ENCODE data around the gene PI4KA.

- TF ChIP-seq, protein P1, sequence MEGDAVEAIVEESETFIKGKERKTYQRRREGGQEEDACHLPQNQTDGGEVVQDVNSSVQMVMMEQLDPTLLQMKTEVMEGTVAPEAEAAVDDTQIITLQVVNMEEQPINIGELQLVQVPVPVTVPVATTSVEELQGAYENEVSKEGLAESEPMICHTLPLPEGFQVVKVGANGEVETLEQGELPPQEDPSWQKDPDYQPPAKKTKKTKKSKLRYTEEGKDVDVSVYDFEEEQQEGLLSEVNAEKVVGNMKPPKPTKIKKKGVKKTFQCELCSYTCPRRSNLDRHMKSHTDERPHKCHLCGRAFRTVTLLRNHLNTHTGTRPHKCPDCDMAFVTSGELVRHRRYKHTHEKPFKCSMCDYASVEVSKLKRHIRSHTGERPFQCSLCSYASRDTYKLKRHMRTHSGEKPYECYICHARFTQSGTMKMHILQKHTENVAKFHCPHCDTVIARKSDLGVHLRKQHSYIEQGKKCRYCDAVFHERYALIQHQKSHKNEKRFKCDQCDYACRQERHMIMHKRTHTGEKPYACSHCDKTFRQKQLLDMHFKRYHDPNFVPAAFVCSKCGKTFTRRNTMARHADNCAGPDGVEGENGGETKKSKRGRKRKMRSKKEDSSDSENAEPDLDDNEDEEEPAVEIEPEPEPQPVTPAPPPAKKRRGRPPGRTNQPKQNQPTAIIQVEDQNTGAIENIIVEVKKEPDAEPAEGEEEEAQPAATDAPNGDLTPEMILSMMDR (conservative IDR thresholded peaks at IDR 0.05): no peak
- no peak for TF ChIP-seq ZFX (IDR thresholded peaks at IDR 0.05)
Measured at GRCh38 chr22:20802452-20802851, 56.2 kb downstream of the PI4KA start.

All from C4-2B (cell line).